ELF-1 (cell line): ENCODE results near the gene MISP.

Experiments used
- DNase-seq: peaks from one replicate; pipeline ENCODE4 v3.0.0-alpha.2; 2016; ENCODE audit warnings: low read depth, low spot score

Gene MISP

DNA sequence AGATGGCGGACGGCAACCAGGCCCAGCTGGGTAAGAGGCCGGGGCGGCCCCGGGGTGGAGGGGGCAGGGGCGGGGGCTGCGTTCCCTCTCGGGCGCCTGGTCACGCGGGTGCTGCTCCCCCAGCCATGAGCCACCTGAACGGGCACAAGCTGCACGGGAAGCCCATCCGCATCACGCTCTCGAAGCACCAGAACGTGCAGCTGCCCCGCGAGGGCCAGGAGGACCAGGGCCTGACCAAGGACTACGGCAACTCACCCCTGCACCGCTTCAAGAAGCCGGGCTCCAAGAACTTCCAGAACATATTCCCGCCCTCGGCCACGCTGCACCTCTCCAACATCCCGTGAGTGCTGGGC is 57.5 kb downstream of the MISP start:
- DNase-seq = no peak

- no peak for DNase-seq
These were observed 59.4 kb downstream of the MISP start for GRCh38 chr19:810077-810855.

- no peak for DNase-seq
These were observed 60.1 kb downstream of the MISP start for GRCh38 chr19:810883-811489.

DNA sequence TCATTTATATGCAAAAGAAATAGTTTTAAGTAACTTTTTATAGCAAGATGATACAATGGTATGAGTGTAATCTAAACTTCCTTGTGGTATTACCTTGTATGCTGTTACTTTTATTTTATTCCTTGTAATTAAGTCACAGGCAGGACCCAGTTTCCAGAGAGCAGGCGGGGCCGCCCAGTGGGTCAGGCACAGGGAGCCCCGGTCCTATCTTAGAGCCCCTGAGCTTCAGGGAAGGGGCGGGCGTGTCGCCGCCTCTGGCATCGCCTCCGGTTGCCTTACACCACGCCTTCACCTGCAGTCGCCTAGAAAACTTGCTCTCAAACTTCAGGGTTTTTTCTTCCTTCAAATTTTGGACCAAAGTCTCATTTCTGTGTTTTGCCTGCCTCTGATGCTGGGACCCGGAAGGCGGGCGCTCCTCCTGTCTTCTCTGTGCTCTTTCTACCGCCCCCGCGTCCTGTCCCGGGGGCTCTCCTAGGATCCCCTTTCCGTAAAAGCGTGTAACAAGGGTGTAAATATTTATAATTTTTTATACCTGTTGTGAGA is 60.7 kb downstream of the MISP start:
- no peak for DNase-seq

DNA sequence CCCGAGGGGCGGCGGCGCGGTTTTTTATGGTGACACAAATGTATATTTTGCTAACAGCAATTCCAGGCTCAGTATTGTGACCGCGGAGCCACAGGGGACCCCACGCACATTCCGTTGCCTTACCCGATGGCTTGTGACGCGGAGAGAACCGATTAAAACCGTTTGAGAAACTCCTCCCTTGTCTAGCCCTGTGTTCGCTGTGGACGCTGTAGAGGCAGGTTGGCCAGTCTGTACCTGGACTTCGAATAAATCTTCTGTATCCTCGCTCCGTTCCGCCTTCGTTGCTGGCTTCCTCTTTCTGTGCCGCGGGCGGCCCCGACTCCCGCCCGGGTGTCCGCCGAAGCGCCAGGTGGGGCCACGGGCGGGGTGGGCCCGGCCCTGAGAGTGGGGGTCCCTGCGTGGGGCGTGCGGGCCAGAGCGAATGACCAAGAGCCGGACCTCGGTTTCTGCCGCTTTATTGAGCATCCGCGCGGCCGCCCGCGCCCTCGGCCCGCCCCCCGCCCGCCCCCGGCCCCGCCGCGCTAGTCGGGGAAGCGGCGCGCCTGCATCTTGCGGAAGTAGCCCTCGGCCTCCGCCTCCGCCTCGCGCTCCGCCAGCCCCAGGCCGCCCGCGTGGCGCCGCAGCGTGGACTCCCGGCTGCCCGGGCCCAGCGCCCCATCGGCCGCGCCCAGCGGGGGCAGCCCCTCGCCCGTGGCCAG is 61.3 kb downstream of the MISP start:
- no peak for DNase-seq

DNA sequence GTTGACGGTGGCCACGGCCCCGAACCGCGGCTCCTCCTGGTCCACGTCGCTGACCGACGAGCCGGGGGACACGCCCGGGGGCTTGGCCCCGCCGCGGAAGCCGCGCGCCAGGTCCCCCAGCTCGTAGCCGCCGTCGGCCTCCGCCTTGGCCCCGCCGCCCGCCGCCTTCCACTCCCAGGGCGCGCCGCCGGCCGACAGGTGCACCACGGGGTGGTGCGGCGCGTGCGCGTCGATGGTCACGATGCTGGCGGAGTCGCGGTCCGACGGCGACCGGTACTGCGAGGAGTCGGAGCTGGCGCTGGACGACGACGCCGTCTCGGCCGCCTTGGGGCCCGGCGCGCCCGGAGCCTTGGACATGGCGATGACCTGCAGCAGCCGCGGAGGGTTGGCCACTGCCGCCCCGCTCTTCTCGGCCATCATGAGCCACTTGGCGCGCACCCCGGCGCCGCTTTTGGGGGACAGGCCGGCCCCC is 61.9 kb downstream of the MISP start:
- DNase-seq = no peak

DNA sequence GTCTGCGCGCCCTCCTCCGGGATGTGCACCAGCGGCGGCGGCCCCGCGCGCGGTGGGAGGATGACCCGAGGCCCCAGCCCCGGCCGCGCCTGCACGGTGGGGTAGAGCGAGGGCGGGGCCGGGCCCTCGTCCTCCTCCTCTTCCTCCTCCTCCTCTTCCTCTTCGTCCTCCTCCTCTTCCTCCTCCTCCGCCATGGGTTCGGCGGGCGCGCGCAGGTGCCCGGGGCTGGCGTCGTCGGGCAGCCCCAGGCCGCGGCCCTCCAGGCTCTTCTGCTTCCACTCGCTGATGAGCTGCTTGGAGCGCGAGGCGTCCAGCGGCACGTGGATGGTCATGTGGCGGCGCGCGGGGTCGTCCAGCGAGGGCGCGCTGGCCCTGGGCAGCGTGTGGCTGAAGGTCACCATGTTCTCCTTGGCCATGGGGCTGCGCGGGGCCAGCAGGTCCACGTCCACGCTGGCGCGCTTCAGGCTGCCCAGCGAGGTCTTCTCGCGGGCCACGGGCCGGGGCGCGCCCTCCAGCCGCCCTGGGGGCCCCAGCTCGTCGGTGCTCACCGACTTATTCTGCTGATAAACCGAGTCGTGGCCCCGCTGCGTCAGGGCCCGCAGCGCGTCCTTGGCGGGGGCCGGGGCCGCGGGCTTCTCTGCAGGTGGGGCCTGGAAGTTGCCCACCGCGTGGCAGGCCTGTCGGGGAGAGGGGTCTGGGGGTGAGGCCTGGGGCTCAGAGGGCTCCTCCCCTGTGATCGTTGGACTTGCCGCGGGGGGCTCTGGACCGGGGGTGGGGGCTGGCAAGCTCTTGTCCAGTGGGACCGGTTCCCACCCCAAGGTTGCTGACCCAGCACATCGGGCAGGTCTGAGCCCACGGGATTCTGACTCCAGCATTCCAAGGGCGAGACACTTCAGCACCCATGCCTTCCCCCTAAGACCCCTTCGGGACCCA is 62.6 kb downstream of the MISP start:
- no peak for DNase-seq
